Breast epithelium (tissue), 4 donors: ENCODE results near the gene ADRM1. TPM values are rescaled to one million over a fixed set of nuclear protein-coding genes. Genes with fewer than 3 reads are reported as not detected.

Experiments
- DNase-seq, 2 donors: peaks; one replicate each; pipeline ENCODE4 v3.0.0-alpha.2; 2019; ENCODE audit warnings: low spot score in 2 of 2
- H3K27ac ChIP-seq, 2 donors: fragments of 200-600 bp; sonication (generic) in 1 of 2; one replicate each; pipeline ENCODE4 v1.5.1; 2016 to 2019; ENCODE audit warnings: mild to moderate bottlenecking in 1 of 2
- H3K27me3 ChIP-seq, 2 donors: fragments of 200-600 bp; sonication (generic) in 1 of 2; one replicate each; pipeline versions ENCODE4 v1.5.1 to v1.6.0; 2017 to 2019; ENCODE audit warnings: control low read depth in 1 of 2, mild to moderate bottlenecking in 1 of 2
- H3K36me3 ChIP-seq: fragments of 200-600 bp; one replicate; pipeline ENCODE4 v1.5.1; 2019
- H3K4me1 ChIP-seq, 2 donors: fragments of 200-600 bp; sonication (generic); one replicate each; pipeline ENCODE4 v1.5.1; 2016 to 2019; ENCODE audit warnings: control low read depth in 1 of 2
- H3K4me3 ChIP-seq, 3 donors: fragments of 200-600 bp; sonication (generic); 1 replicate in 2 of 3; 2 replicates in 1 of 3; pipeline ENCODE4 v1.5.1; 2016 to 2019; ENCODE audit warnings: mild to moderate bottlenecking in 3 of 3, moderate library complexity in 2 of 3
- H3K9me3 ChIP-seq, 2 donors: fragments of 200-600 bp; sonication (generic) in 1 of 2; one replicate each; pipeline ENCODE4 v1.5.1; 2016 to 2019; ENCODE audit warnings: control low read depth in 1 of 2
- CTCF ChIP-seq, 3 donors: fragments of 450-650 bp; IDR thresholded peaks; one replicate each; pipeline ENCODE4 v1.5.1; 2016 to 2017; ENCODE audit warnings: antibody characterized with exemption in 3 of 3, mild to moderate bottlenecking in 3 of 3, moderate library complexity in 3 of 3
- POLR2A ChIP-seq: fragments of 450-650 bp; IDR thresholded peaks from one replicate; pipeline ENCODE4 v1.6.1; 2016; ENCODE audit warnings: antibody characterized with exemption, mild to moderate bottlenecking, moderate library complexity
- POLR2AphosphoS5 ChIP-seq, 3 donors: sonication (generic); formaldehyde crosslinking; IDR thresholded peaks; one replicate each; pipeline ENCODE4 v1.6.1; 2017; ENCODE audit warnings: antibody characterized with exemption in 3 of 3
- intact Hi-C: fragments of 100-400 bp; cut with DNase I; formaldehyde crosslinking; loops from one replicate; pipeline ENCODE4 v1.15.1; 2023; ENCODE audit warnings: low total_unique reads
- total RNA-seq, 3 donors: library from RNA; depleted of rRNA; stranded (reverse); fragments of >200 nt; gene quantifications; one replicate each; pipeline ENCODE4 v1.1.0, GENCODE V29; 2016

Gene ADRM1
- total RNA-seq, 3 donors from 2014 or later, result 80.2 to 131 (median 105) TPM

- no peak for DNase-seq
- no peaks in the 10 kb centered on the region for H3K9me3 ChIP-seq
- no peaks in the 10 kb centered on the region for H3K27me3 ChIP-seq
- no peak overlapping the region for H3K27ac ChIP-seq
- no peak overlapping the region for H3K4me3 ChIP-seq
- intact Hi-C loops, result no loop called here
- H3K4me1 ChIP-seq, result no peaks in the 10 kb centered on the region
- TF ChIP-seq CTCF (IDR thresholded peaks at IDR 0.05), result no peak
- TF ChIP-seq POLR2AphosphoS5 (IDR thresholded peaks at IDR 0.05), result no peak
- no peak for TF ChIP-seq POLR2A
- no peaks in the 10 kb centered on the region for H3K36me3 ChIP-seq
Measured at GRCh38 chr20:62291251-62292066, 11.3 kb upstream of the ADRM1 start.

- intact Hi-C loops, result no loop called here
- H3K27ac ChIP-seq, result no peak overlapping the region
- no peak for TF ChIP-seq CTCF (IDR thresholded peaks at IDR 0.05)
- no peaks in the 10 kb centered on the region for H3K27me3 ChIP-seq
- no peak for DNase-seq
- H3K36me3 ChIP-seq, result no peaks in the 10 kb centered on the region
- no peaks in the 10 kb centered on the region for H3K4me1 ChIP-seq
- no peak overlapping the region for H3K4me3 ChIP-seq
- no peaks in the 10 kb centered on the region for H3K9me3 ChIP-seq
Measured at GRCh38 chr20:62292108-62292507, 10.7 kb upstream of the ADRM1 start.

GRCh38 chr20:62293111-62293784 is 9.5 kb upstream of the ADRM1 start:
- H3K4me1 ChIP-seq, result no peaks in the 10 kb centered on the region
- no peak overlapping the region for H3K27ac ChIP-seq
- TF ChIP-seq CTCF (IDR thresholded peaks at IDR 0.05) (no peak), POLR2A (no peak), POLR2AphosphoS5 (IDR thresholded peaks at IDR 0.05) (no peak)
- DNase-seq, result no peak
- H3K36me3 ChIP-seq, result no peaks in the 10 kb centered on the region
- no peak overlapping the region for H3K4me3 ChIP-seq
- H3K27me3 ChIP-seq, result no peaks in the 10 kb centered on the region
- intact Hi-C loops, result no loop called here
- no peaks in the 10 kb centered on the region for H3K9me3 ChIP-seq

- intact Hi-C loops, result no loop called here
- no peak for DNase-seq
- TF ChIP-seq POLR2AphosphoS5 (IDR thresholded peaks at IDR 0.05) (no peak), POLR2A (no peak), CTCF (IDR thresholded peaks at IDR 0.05) (no peak)
- H3K4me3 ChIP-seq, result no peak overlapping the region
- H3K27me3 ChIP-seq, result no peaks in the 10 kb centered on the region
- no peaks in the 10 kb centered on the region for H3K9me3 ChIP-seq
- no peaks in the 10 kb centered on the region for H3K4me1 ChIP-seq
- no peak overlapping the region for H3K27ac ChIP-seq
- H3K36me3 ChIP-seq, result no peaks in the 10 kb centered on the region
Measured at GRCh38 chr20:62293946-62294345, 8.9 kb upstream of the ADRM1 start.

GRCh38 chr20:62294516-62294915 is 8.3 kb upstream of the ADRM1 start:
- no peaks in the 10 kb centered on the region for H3K36me3 ChIP-seq
- intact Hi-C loops, result no loop called here

More at GRCh38 chr20:62294516-62294915, 8.3 kb upstream of the ADRM1 start:
- Histone ChIP-seq H3K4me3 (no peak overlapping the region), H3K9me3 (no peaks in the 10 kb centered on the region), H3K4me1 (no peaks in the 10 kb centered on the region), H3K27me3 (no peaks in the 10 kb centered on the region), H3K27ac (no peak overlapping the region)
- TF ChIP-seq CTCF (IDR thresholded peaks at IDR 0.05) (no peak), POLR2AphosphoS5 (IDR thresholded peaks at IDR 0.05) (no peak), POLR2A (no peak)
- no peak for DNase-seq
